ENCODE results near the gene ZMYM2. TPM values are rescaled to one million over a fixed set of nuclear protein-coding genes. Genes with fewer than 3 reads are reported as not detected.
"Not testable (repeated sequence)": the region's sequence is repeated elsewhere in the genome, so short reads cannot be mapped to it uniquely, and the experiment has no call there.

The ZMYM2 gene
- total RNA-seq, 6 experiments from 2014 or later, result 17.1 to 35.2 (median 25.9) TPM

- intact Hi-C loops (cut with DNase I), result no loop called here
- H3K4me3 ChIP-seq, result no peak overlapping the region
- no peak overlapping the region for H3K27ac ChIP-seq
- no peaks in the 10 kb centered on the region for H3K9me3 ChIP-seq
- no peaks in the 10 kb centered on the region for H3K27me3 ChIP-seq
- no peak for TF ChIP-seq POLR2A (IDR thresholded peaks at IDR 0.05)
- no peak for TF ChIP-seq CTCF (IDR thresholded peaks at IDR 0.05)
- no peak for ATAC-seq
- peaks cover 0 to 16% (median 0%) of the 10 kb centered on the region in 4 donors for H3K36me3 ChIP-seq
- DNase-seq, result no peak
- peaks cover 0 to 30% (median 5%) of the 10 kb centered on the region in 4 donors for H3K4me1 ChIP-seq
Observed at GRCh38 chr13:19961924-19962323, 3.4 kb downstream of the ZMYM2 start.

GRCh38 chr13:19962894-19963293, 4.4 kb downstream of the ZMYM2 start:
- DNase-seq (no peak), ATAC-seq (no peak)
- H3K9me3 ChIP-seq, result no peaks in the 10 kb centered on the region
- no peak overlapping the region for H3K27ac ChIP-seq
- 95% methylated on average over 8 of the region's 10 CpGs for WGBS (ENCODE audit: insufficient coverage, low coverage, low lambda C conversion rate, missing lambda C conversion rate)
- no peak overlapping the region for H3K4me3 ChIP-seq
- intact Hi-C loops (cut with DNase I), result no loop called here
- no peak for TF ChIP-seq CTCF (IDR thresholded peaks at IDR 0.05)
- TF ChIP-seq POLR2A (IDR thresholded peaks at IDR 0.05), result no peak
- no peaks in the 10 kb centered on the region for H3K27me3 ChIP-seq
- H3K36me3 ChIP-seq, result peaks cover 0 to 22% (median 0%) of the 10 kb centered on the region in 4 donors
- peaks cover 0 to 30% (median 5%) of the 10 kb centered on the region in 4 donors for H3K4me1 ChIP-seq

- TF ChIP-seq CTCF (IDR thresholded peaks at IDR 0.05) (no peak), POLR2A (IDR thresholded peaks at IDR 0.05) (no peak)
- intact Hi-C loops (cut with DNase I), result no loop called here
- no peak overlapping the region for H3K4me3 ChIP-seq
- ATAC-seq, result no peak
- H3K27me3 ChIP-seq, result no peaks in the 10 kb centered on the region
- peaks cover 0 to 28% (median 0%) of the 10 kb centered on the region in 4 donors for H3K36me3 ChIP-seq
- WGBS (ENCODE audit: insufficient coverage, low coverage, low lambda C conversion rate, missing lambda C conversion rate), result 80% methylated on average over 3 of the region's 3 CpGs
- no peaks in the 10 kb centered on the region for H3K9me3 ChIP-seq
- peaks cover 0 to 5% (median 2%) of the 10 kb centered on the region in 4 donors for H3K4me1 ChIP-seq
- DNase-seq, result no peak
- H3K27ac ChIP-seq, result no peak overlapping the region
Observed at GRCh38 chr13:19967621-19968020, 9.1 kb downstream of the ZMYM2 start.

- intact Hi-C loops (cut with DNase I); ATAC-seq; H3K27ac ChIP-seq; H3K4me1 ChIP-seq; H3K9me3 ChIP-seq; H3K27me3 ChIP-seq; DNase-seq; H3K4me3 ChIP-seq: not testable (repeated sequence)
- peaks cover 0 to 17% (median 0%) of the 10 kb centered on the region in 4 donors for H3K36me3 ChIP-seq
- 95% methylated on average over 6 of the region's 7 CpGs for WGBS (ENCODE audit: insufficient coverage, low coverage, low lambda C conversion rate, missing lambda C conversion rate)
Observed at GRCh38 chr13:19974498-19975009, 16.0 kb downstream of the ZMYM2 start.

- peaks cover 0 to 14% (median 0%) of the 10 kb centered on the region in 4 donors for H3K36me3 ChIP-seq
- no peak for ATAC-seq
- no peaks in the 10 kb centered on the region for H3K4me1 ChIP-seq
- no peak overlapping the region for H3K4me3 ChIP-seq
- no peaks in the 10 kb centered on the region for H3K9me3 ChIP-seq
- no peak for TF ChIP-seq POLR2A (IDR thresholded peaks at IDR 0.05)
- no peak for TF ChIP-seq CTCF (IDR thresholded peaks at IDR 0.05)
- no peaks in the 10 kb centered on the region for H3K27me3 ChIP-seq
- no peak for DNase-seq
- WGBS (ENCODE audit: insufficient coverage, low coverage, low lambda C conversion rate, missing lambda C conversion rate), result 100% methylated on average over 4 of the region's 4 CpGs
- no peak overlapping the region for H3K27ac ChIP-seq
- intact Hi-C loops (cut with DNase I), result no loop called here
Observed at GRCh38 chr13:19978831-19979437, 20.4 kb downstream of the ZMYM2 start.
